HG02763 (cell line): Measurements from ENCODE around the gene PCDH20.
"Not testable (repeated sequence)": the region's sequence is repeated elsewhere in the genome, so short reads cannot be mapped to it uniquely, and the experiment has no call there.

Experiments used
- ATAC-seq: cut with Tn5 transposase; IDR thresholded peaks from one replicate; pipeline ENCODE4 v1.9.1; 2021; ENCODE audit warnings: mild to moderate bottlenecking, moderate library complexity; ENCODE audit not compliant: unreplicated experiment

The PCDH20 gene

GRCh38 chr13:61415749-61416148 is at the start of gene PCDH20:
TSS of gene PCDH20 (minus strand) at chr13:61415849. CDS start at chr13:61415158, 691 bp downstream.
- ATAC-seq = no peak

GRCh38 chr13:61463024-61463423 is 47.4 kb upstream of the PCDH20 start:
- ATAC-seq = no peak

GRCh38 chr13:61453121-61453520 is 37.5 kb upstream of the PCDH20 start:
- ATAC-seq = no peak

GRCh38 chr13:61432029-61432428 is 16.4 kb upstream of the PCDH20 start:
- no peak for ATAC-seq

- no peak for ATAC-seq
Observed at GRCh38 chr13:61423915-61424314, 8.3 kb upstream of the PCDH20 start.

GRCh38 chr13:61417086-61417570 is 1.5 kb upstream of the PCDH20 start:
- no peak for ATAC-seq

GRCh38 chr13:61415058-61415721 is 459 bp downstream of the PCDH20 start:
- ATAC-seq = no peak

GRCh38 chr13:61414686-61415057 is 977 bp downstream of the PCDH20 start:
- ATAC-seq = no peak

GRCh38 chr13:61413572-61414535 is 1.8 kb downstream of the PCDH20 start:
- ATAC-seq = no peak

GRCh38 chr13:61410669-61411297 is 4.9 kb downstream of the PCDH20 start:
- no peak for ATAC-seq

- no peak for ATAC-seq
Observed at GRCh38 chr13:61410266-61410665, 5.4 kb downstream of the PCDH20 start.

GRCh38 chr13:61408571-61408970 is 7.1 kb downstream of the PCDH20 start:
- no peak for ATAC-seq

GRCh38 chr13:61406275-61406674 is 9.4 kb downstream of the PCDH20 start:
- no peak for ATAC-seq

GRCh38 chr13:61396121-61396520 is 19.5 kb downstream of the PCDH20 start:
- ATAC-seq = no peak

- no peak for ATAC-seq
Observed at GRCh38 chr13:61391426-61391825, 24.2 kb downstream of the PCDH20 start.

- ATAC-seq = no peak
Observed at GRCh38 chr13:61387694-61388093, 28.0 kb downstream of the PCDH20 start.

- ATAC-seq = no peak
Observed at GRCh38 chr13:61383111-61383510, 32.5 kb downstream of the PCDH20 start.

- ATAC-seq = no peak
Observed at GRCh38 chr13:61370520-61370919, 45.1 kb downstream of the PCDH20 start.

GRCh38 chr13:61364690-61365089 is 51.0 kb downstream of the PCDH20 start:
- ATAC-seq = not testable (repeated sequence)

- no peak for ATAC-seq
Observed at GRCh38 chr13:61362522-61362921, 53.1 kb downstream of the PCDH20 start.
